ENCODE data around the gene ALKBH8.
"Not testable (repeated sequence)": the region's sequence is repeated elsewhere in the genome, so short reads cannot be mapped to it uniquely, and the experiment has no call there.

Gene ALKBH8

GRCh38 chr11:107565219-107565937 is at the start of gene ALKBH8:
Gene ALKBH8, minus strand, starts transcription at chr11:107565735. Its CDS starts 4,842 bp downstream, at chr11:107560893.
- peak; percentile 83 for DNase-seq

GRCh38 chr11:107612445-107612844 is 46.9 kb upstream of the ALKBH8 start:
- no peak for DNase-seq

- DNase-seq = no peak
Observed at GRCh38 chr11:107609400-107610218, 44.1 kb upstream of the ALKBH8 start.

- DNase-seq = no peak
Observed at GRCh38 chr11:107608809-107609208, 43.3 kb upstream of the ALKBH8 start.

GRCh38 chr11:107606141-107606540 is 40.6 kb upstream of the ALKBH8 start:
- DNase-seq = no peak

GRCh38 chr11:107605061-107606006 is 39.8 kb upstream of the ALKBH8 start:
- no peak for DNase-seq

GRCh38 chr11:107598225-107599139 is 32.9 kb upstream of the ALKBH8 start:
- peak; percentile 16 for DNase-seq

GRCh38 chr11:107594736-107595135 is 29.2 kb upstream of the ALKBH8 start:
- no peak for DNase-seq

- no peak for DNase-seq
Observed at GRCh38 chr11:107593951-107594350, 28.4 kb upstream of the ALKBH8 start.

GRCh38 chr11:107592813-107593212 is 27.3 kb upstream of the ALKBH8 start:
- DNase-seq = no peak

- DNase-seq = no peak
Observed at GRCh38 chr11:107592231-107592590, 26.7 kb upstream of the ALKBH8 start.

- no peak for DNase-seq
Observed at GRCh38 chr11:107591378-107592230, 26.1 kb upstream of the ALKBH8 start.

- DNase-seq = no peak
Observed at GRCh38 chr11:107590460-107591377, 25.2 kb upstream of the ALKBH8 start, which contains the start of gene ELMOD1. Gene ELMOD1, plus strand, starts transcription at chr11:107591147. Its CDS starts 27,043 bp downstream, at chr11:107618190.

- DNase-seq = no peak
Observed at GRCh38 chr11:107587306-107587979, 21.9 kb upstream of the ALKBH8 start.

- DNase-seq = no peak
Observed at GRCh38 chr11:107583629-107584195, 18.2 kb upstream of the ALKBH8 start.

- DNase-seq = no peak
Observed at GRCh38 chr11:107581147-107581546, 15.6 kb upstream of the ALKBH8 start.

GRCh38 chr11:107579169-107579568 is 13.6 kb upstream of the ALKBH8 start:
- not testable (repeated sequence) for DNase-seq

- no peak for DNase-seq
Observed at GRCh38 chr11:107577346-107577711, 11.8 kb upstream of the ALKBH8 start.
